SK-N-MC (cell line): ENCODE results near the gene MOSPD3.

Source experiments
- EZH2 ChIP-seq: fragments of 200-600 bp; sonication (generic); IDR thresholded peaks from one replicate; pipeline ENCODE4 v1.6.1; 2017; ENCODE audit warnings: antibody characterized with exemption
- POLR2AphosphoS5 ChIP-seq: IDR thresholded peaks from 2 replicates; pipeline ENCODE4 v1.6.1; 2012; ENCODE audit warnings: mild to moderate bottlenecking, low read depth, low read length, borderline replicate concordance

DNA sequence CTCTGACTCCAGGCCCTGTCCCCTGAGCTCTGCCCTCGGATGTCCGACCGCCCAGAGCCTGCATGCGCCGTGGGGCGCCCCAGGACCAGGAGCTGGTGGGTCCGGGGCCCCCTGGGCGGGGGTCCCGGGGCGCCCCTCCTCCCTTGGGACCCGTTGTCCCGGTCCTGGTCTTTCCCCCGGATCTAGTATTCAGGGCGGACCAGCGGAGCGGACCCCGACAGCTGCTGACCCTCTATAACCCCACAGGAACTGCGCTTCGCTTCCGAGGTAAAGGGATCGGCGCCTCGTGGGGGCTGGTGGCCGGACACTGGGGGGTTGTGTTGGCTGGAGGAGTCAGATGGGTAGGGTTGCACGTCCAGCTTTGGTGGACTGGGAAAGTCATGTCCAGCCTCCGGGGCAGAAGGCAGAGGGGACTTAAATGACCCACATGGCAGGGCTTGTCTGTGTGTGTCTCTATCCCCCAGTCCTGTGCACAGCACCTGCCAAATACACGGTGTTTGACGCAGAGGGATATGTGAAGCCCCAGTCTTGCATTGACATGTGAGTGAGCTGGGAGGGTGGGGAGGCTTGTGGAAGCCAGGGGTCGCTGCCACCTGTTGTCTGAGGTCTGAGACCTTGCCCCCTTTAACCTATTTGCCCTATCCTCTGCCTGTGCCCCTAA, 520 bp downstream of the MOSPD3 start:
- TF ChIP-seq EZH2: no peak
- no peak for TF ChIP-seq POLR2AphosphoS5
